ENCODE results near the gene ST7.
A peak's percentile ranks its signal among the peaks of the same experiment; 100 is the strongest.
"Not testable (repeated sequence)": the region's sequence is repeated elsewhere in the genome, so short reads cannot be mapped to it uniquely, and the experiment has no call there.

The ST7 gene

GRCh38 chr7:116953372-116953905, at the start of gene ST7:
Gene ST7, plus strand, starts transcription at chr7:116953501. Its CDS starts 40 bp downstream, at chr7:116953541.
- DNase-seq, result peak; percentile 55

GRCh38 chr7:116906391-116906790, 46.9 kb upstream of the ST7 start:
- DNase-seq, result no peak

GRCh38 chr7:116910383-116910782, 42.9 kb upstream of the ST7 start:
- no peak for DNase-seq

- DNase-seq, result no peak
These were observed 41.5 kb upstream of the ST7 start for GRCh38 chr7:116911801-116912200.

- DNase-seq, result no peak
These were observed 40.9 kb upstream of the ST7 start for GRCh38 chr7:116912269-116912909.

GRCh38 chr7:116918704-116919103, 34.6 kb upstream of the ST7 start:
- DNase-seq, result no peak

GRCh38 chr7:116920359-116920758, 32.9 kb upstream of the ST7 start:
- DNase-seq, result no peak

- no peak for DNase-seq
These were observed 30.8 kb upstream of the ST7 start for GRCh38 chr7:116922545-116922944.

- DNase-seq, result no peak
These were observed 28.6 kb upstream of the ST7 start for GRCh38 chr7:116924741-116925140.

- no peak for DNase-seq
These were observed 24.3 kb upstream of the ST7 start for GRCh38 chr7:116929021-116929420.

GRCh38 chr7:116929914-116930913, 23.1 kb upstream of the ST7 start:
- peak; percentile 51 for DNase-seq

GRCh38 chr7:116932566-116932965, 20.7 kb upstream of the ST7 start:
- no peak for DNase-seq

- no peak for DNase-seq
These were observed 19.8 kb upstream of the ST7 start for GRCh38 chr7:116933465-116933864.

GRCh38 chr7:116934580-116934979, 18.7 kb upstream of the ST7 start:
- DNase-seq, result no peak

GRCh38 chr7:116936844-116937243, 16.5 kb upstream of the ST7 start:
- not testable (repeated sequence) for DNase-seq

GRCh38 chr7:116938678-116939077, 14.6 kb upstream of the ST7 start:
- DNase-seq, result no peak

GRCh38 chr7:116940689-116941370, 12.5 kb upstream of the ST7 start:
- DNase-seq, result no peak

GRCh38 chr7:116942504-116942903, 10.8 kb upstream of the ST7 start:
- no peak for DNase-seq

- no peak for DNase-seq
These were observed 4.4 kb upstream of the ST7 start for GRCh38 chr7:116948934-116949333.

GRCh38 chr7:116949941-116950801, 3.1 kb upstream of the ST7 start:
- no peak for DNase-seq

GRCh38 chr7:116950889-116951351, 2.4 kb upstream of the ST7 start:
- DNase-seq, result no peak
